ENCODE data around the gene ZBTB20. TPM values are rescaled to one million over a fixed set of nuclear protein-coding genes. Genes with fewer than 3 reads are reported as not detected.

ZBTB20 gene
- total RNA-seq, 1 donor from 2014 or later, result 3.9 TPM

GRCh38 chr3:114669614-114670013 is 477.5 kb downstream of the ZBTB20 start:
- Histone ChIP-seq H3K36me3 (ENCODE audit: control insufficient read depth, insufficient read depth, low read length) (no peaks in the 10 kb centered on the region), H3K27me3 (ENCODE audit: control insufficient read depth, insufficient read depth, low read length) (no peaks in the 10 kb centered on the region), H3K4me3 (ENCODE audit: low read depth, low read length) (no peak overlapping the region)
- peak; percentile 7 for DNase-seq (ENCODE audit: low read depth)
- no peak for FAIRE-seq
- TF ChIP-seq CTCF (IDR thresholded peaks at IDR 0.05; ENCODE audit: insufficient read depth, low read length, severe bottlenecking), result no peak

GRCh38 chr3:114668099-114668498 is 479.0 kb downstream of the ZBTB20 start:
- no peaks in the 10 kb centered on the region for H3K36me3 ChIP-seq (ENCODE audit: control insufficient read depth, insufficient read depth, low read length)
- H3K4me3 ChIP-seq (ENCODE audit: low read depth, low read length), result no peak overlapping the region
- no peaks in the 10 kb centered on the region for H3K27me3 ChIP-seq (ENCODE audit: control insufficient read depth, insufficient read depth, low read length)
- TF ChIP-seq CTCF (IDR thresholded peaks at IDR 0.05; ENCODE audit: insufficient read depth, low read length, severe bottlenecking), result no peak
- no peak for FAIRE-seq
- no peak for DNase-seq (ENCODE audit: low read depth)

- Histone ChIP-seq H3K36me3 (ENCODE audit: control insufficient read depth, insufficient read depth, low read length) (no peaks in the 10 kb centered on the region), H3K27me3 (ENCODE audit: control insufficient read depth, insufficient read depth, low read length) (no peaks in the 10 kb centered on the region), H3K4me3 (ENCODE audit: low read depth, low read length) (no peak overlapping the region)
- no peak for DNase-seq (ENCODE audit: low read depth)
- FAIRE-seq, result peak; percentile 36
- no peak for TF ChIP-seq CTCF (IDR thresholded peaks at IDR 0.05; ENCODE audit: insufficient read depth, low read length, severe bottlenecking)
Observed at GRCh38 chr3:114666623-114667022, 480.5 kb downstream of the ZBTB20 start.

GRCh38 chr3:114664006-114664405 is 483.1 kb downstream of the ZBTB20 start:
- H3K4me3 ChIP-seq (ENCODE audit: low read depth, low read length), result no peak overlapping the region
- no peaks in the 10 kb centered on the region for H3K27me3 ChIP-seq (ENCODE audit: control insufficient read depth, insufficient read depth, low read length)
- no peak for FAIRE-seq
- TF ChIP-seq CTCF (IDR thresholded peaks at IDR 0.05; ENCODE audit: insufficient read depth, low read length, severe bottlenecking), result no peak
- DNase-seq (ENCODE audit: low read depth), result no peak
- H3K36me3 ChIP-seq (ENCODE audit: control insufficient read depth, insufficient read depth, low read length), result no peaks in the 10 kb centered on the region

- no peak for DNase-seq (ENCODE audit: low read depth)
- FAIRE-seq, result no peak
- no peaks in the 10 kb centered on the region for H3K27me3 ChIP-seq (ENCODE audit: control insufficient read depth, insufficient read depth, low read length)
- no peak for TF ChIP-seq CTCF (IDR thresholded peaks at IDR 0.05; ENCODE audit: insufficient read depth, low read length, severe bottlenecking)
- no peaks in the 10 kb centered on the region for H3K36me3 ChIP-seq (ENCODE audit: control insufficient read depth, insufficient read depth, low read length)
- no peak overlapping the region for H3K4me3 ChIP-seq (ENCODE audit: low read depth, low read length)
Observed at GRCh38 chr3:114660808-114661207, 486.3 kb downstream of the ZBTB20 start.

- no peak for TF ChIP-seq CTCF (IDR thresholded peaks at IDR 0.05; ENCODE audit: insufficient read depth, low read length, severe bottlenecking)
- no peak for FAIRE-seq
- Histone ChIP-seq H3K4me3 (ENCODE audit: low read depth, low read length) (no peak overlapping the region), H3K36me3 (ENCODE audit: control insufficient read depth, insufficient read depth, low read length) (no peaks in the 10 kb centered on the region), H3K27me3 (ENCODE audit: control insufficient read depth, insufficient read depth, low read length) (no peaks in the 10 kb centered on the region)
- no peak for DNase-seq (ENCODE audit: low read depth)
Observed at GRCh38 chr3:114660124-114660523, 487.0 kb downstream of the ZBTB20 start.
